Measurements from ENCODE around the gene MSGN1.
A peak's percentile ranks its signal among the peaks of the same experiment; 100 is the strongest.

DNA sequence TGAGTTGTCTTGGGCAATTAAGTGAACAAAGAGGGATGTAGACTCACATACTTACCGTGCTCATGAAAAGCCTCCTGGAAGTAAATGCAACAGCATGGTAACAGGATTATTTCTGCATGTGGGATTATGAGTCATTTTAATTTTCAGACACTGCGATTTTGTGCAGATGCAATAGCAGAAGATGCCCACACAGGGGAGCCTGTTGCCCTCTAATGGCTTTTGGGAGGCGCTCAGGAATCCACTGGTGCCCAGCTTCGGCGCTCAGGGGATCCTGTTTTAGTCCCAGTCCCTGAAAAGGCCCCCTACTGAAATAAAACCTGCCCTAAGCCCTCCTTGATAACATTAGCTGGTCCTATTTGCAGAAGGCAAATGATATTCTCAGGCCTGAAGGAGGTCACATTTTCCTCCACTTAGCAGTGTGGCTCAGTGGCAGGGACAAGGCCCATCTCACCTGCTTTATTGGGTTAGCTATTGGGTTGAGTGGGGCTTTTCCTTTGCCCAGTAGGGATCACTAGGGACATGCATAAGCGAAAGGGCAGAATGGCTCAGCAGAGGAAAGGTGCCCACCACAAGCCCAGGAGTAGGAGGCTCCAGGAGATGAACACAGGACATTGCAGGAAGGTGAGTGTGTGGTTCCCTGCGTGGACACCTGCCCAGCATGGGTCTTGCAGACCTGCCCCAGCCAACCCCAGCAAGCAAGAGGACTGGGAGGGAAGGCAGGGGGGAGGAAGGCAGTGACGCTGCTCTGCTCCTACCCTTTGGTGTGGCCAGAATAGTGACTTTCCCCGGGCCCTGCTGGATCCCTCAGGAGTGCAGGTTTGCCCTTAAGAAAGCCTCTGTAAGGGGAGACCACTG lies 35.7 kb downstream of the MSGN1 start:
- TF ChIP-seq POLR2A (IDR thresholded peaks at IDR 0.05), result no peak
- TF ChIP-seq, protein P1, sequence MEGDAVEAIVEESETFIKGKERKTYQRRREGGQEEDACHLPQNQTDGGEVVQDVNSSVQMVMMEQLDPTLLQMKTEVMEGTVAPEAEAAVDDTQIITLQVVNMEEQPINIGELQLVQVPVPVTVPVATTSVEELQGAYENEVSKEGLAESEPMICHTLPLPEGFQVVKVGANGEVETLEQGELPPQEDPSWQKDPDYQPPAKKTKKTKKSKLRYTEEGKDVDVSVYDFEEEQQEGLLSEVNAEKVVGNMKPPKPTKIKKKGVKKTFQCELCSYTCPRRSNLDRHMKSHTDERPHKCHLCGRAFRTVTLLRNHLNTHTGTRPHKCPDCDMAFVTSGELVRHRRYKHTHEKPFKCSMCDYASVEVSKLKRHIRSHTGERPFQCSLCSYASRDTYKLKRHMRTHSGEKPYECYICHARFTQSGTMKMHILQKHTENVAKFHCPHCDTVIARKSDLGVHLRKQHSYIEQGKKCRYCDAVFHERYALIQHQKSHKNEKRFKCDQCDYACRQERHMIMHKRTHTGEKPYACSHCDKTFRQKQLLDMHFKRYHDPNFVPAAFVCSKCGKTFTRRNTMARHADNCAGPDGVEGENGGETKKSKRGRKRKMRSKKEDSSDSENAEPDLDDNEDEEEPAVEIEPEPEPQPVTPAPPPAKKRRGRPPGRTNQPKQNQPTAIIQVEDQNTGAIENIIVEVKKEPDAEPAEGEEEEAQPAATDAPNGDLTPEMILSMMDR (IDR thresholded peaks at IDR 0.05), result peak; percentile 70 to 98 (median 88)

All from esophagus squamous epithelium (tissue), 4 donors.